ENCODE measurements around the gene MTCH2. TPM values are rescaled to one million over a fixed set of nuclear protein-coding genes. Genes with fewer than 3 reads are reported as not detected.

The MTCH2 gene
- total RNA-seq, 2 donors from 2014 or later = 91.2 to 173 TPM

- Mint-ChIP-seq H3K27ac (no peak overlapping the region), H3K27me3 (no peaks in the 10 kb centered on the region)
These were observed 25.5 kb downstream of the MTCH2 start for GRCh38 chr11:47616726-47617416.

GRCh38 chr11:47615249-47615648, 27.1 kb downstream of the MTCH2 start:
- Mint-ChIP-seq H3K27ac (peak overlapping the region; percentile 56), H3K36me3 (ENCODE audit: low read depth) (peaks cover 54% of the 10 kb centered on the region), H3K9me3 (no peaks in the 10 kb centered on the region), H3K27me3 (no peaks in the 10 kb centered on the region), H3K4me3 (no peak overlapping the region), H3K4me1 (no peaks in the 10 kb centered on the region)
- no peak for ATAC-seq (replicated peaks)

More at GRCh38 chr11:47616726-47617416, 25.5 kb downstream of the MTCH2 start:
- Mint-ChIP-seq H3K4me3 (no peak overlapping the region), H3K9me3 (no peaks in the 10 kb centered on the region), H3K4me1 (no peaks in the 10 kb centered on the region), H3K36me3 (ENCODE audit: low read depth) (peaks cover 62% of the 10 kb centered on the region)
- no peak for ATAC-seq (replicated peaks)

GRCh38 chr11:47611348-47611794, 31.0 kb downstream of the MTCH2 start:
- no peak for ATAC-seq (replicated peaks)
- peaks cover 28% of the 10 kb centered on the region for H3K36me3 Mint-ChIP-seq (ENCODE audit: low read depth)
- peaks cover 5% of the 10 kb centered on the region for H3K4me1 Mint-ChIP-seq
- no peak overlapping the region for H3K4me3 Mint-ChIP-seq
- H3K27ac Mint-ChIP-seq = no peak overlapping the region
- H3K27me3 Mint-ChIP-seq = no peaks in the 10 kb centered on the region
- H3K9me3 Mint-ChIP-seq = no peaks in the 10 kb centered on the region

- Mint-ChIP-seq H3K36me3 (ENCODE audit: low read depth) (peaks cover 35% of the 10 kb centered on the region), H3K27ac (no peak overlapping the region), H3K9me3 (no peaks in the 10 kb centered on the region), H3K27me3 (no peaks in the 10 kb centered on the region), H3K4me1 (peaks cover 5% of the 10 kb centered on the region), H3K4me3 (no peak overlapping the region)
- no peak for ATAC-seq (replicated peaks)
These were observed 32.7 kb downstream of the MTCH2 start for GRCh38 chr11:47609675-47610074.

GRCh38 chr11:47607380-47607779, 35.0 kb downstream of the MTCH2 start:
- H3K36me3 Mint-ChIP-seq (ENCODE audit: low read depth) = peaks cover 35% of the 10 kb centered on the region
- peaks cover 5% of the 10 kb centered on the region for H3K4me1 Mint-ChIP-seq
- H3K27ac Mint-ChIP-seq = no peak overlapping the region
- H3K4me3 Mint-ChIP-seq = no peak overlapping the region
- no peak for ATAC-seq (replicated peaks)
- H3K9me3 Mint-ChIP-seq = no peaks in the 10 kb centered on the region
- no peaks in the 10 kb centered on the region for H3K27me3 Mint-ChIP-seq

GRCh38 chr11:47606731-47607130, 35.6 kb downstream of the MTCH2 start:
- Mint-ChIP-seq H3K4me1 (peaks cover 5% of the 10 kb centered on the region), H3K27me3 (no peaks in the 10 kb centered on the region), H3K36me3 (ENCODE audit: low read depth) (peaks cover 35% of the 10 kb centered on the region), H3K9me3 (no peaks in the 10 kb centered on the region), H3K27ac (no peak overlapping the region), H3K4me3 (no peak overlapping the region)
- no peak for ATAC-seq (replicated peaks)

- no peaks in the 10 kb centered on the region for H3K9me3 Mint-ChIP-seq
- ATAC-seq (replicated peaks) = no peak
- H3K4me1 Mint-ChIP-seq = peaks cover 5% of the 10 kb centered on the region
- no peaks in the 10 kb centered on the region for H3K27me3 Mint-ChIP-seq
- H3K27ac Mint-ChIP-seq = no peak overlapping the region
- H3K36me3 Mint-ChIP-seq (ENCODE audit: low read depth) = peaks cover 33% of the 10 kb centered on the region
- no peak overlapping the region for H3K4me3 Mint-ChIP-seq
These were observed 36.4 kb downstream of the MTCH2 start for GRCh38 chr11:47605921-47606320.

- ATAC-seq (replicated peaks) = no peak
- no peaks in the 10 kb centered on the region for H3K27me3 Mint-ChIP-seq
These were observed 39.1 kb downstream of the MTCH2 start for GRCh38 chr11:47603295-47603694.

GRCh38 chr11:47599902-47600301, 42.5 kb downstream of the MTCH2 start:
- no peak for ATAC-seq (replicated peaks)
- H3K27me3 Mint-ChIP-seq = peaks cover 9% of the 10 kb centered on the region
- H3K9me3 Mint-ChIP-seq = no peaks in the 10 kb centered on the region
- no peaks in the 10 kb centered on the region for H3K4me1 Mint-ChIP-seq
- H3K4me3 Mint-ChIP-seq = no peak overlapping the region
- H3K27ac Mint-ChIP-seq = no peak overlapping the region
- peaks cover 9% of the 10 kb centered on the region for H3K36me3 Mint-ChIP-seq (ENCODE audit: low read depth)

More at GRCh38 chr11:47603295-47603694, 39.1 kb downstream of the MTCH2 start:
- no peaks in the 10 kb centered on the region for H3K4me1 Mint-ChIP-seq
- H3K36me3 Mint-ChIP-seq (ENCODE audit: low read depth) = peaks cover 25% of the 10 kb centered on the region
- no peaks in the 10 kb centered on the region for H3K9me3 Mint-ChIP-seq
- no peak overlapping the region for H3K27ac Mint-ChIP-seq
- no peak overlapping the region for H3K4me3 Mint-ChIP-seq

GRCh38 chr11:47595967-47596366, 46.4 kb downstream of the MTCH2 start:
- no peak for ATAC-seq (replicated peaks)
- H3K27me3 Mint-ChIP-seq = peaks cover 23% of the 10 kb centered on the region
- H3K9me3 Mint-ChIP-seq = no peaks in the 10 kb centered on the region
- no peak overlapping the region for H3K4me3 Mint-ChIP-seq
- peaks cover 9% of the 10 kb centered on the region for H3K36me3 Mint-ChIP-seq (ENCODE audit: low read depth)
- H3K27ac Mint-ChIP-seq = no peak overlapping the region
- peaks cover 5% of the 10 kb centered on the region for H3K4me1 Mint-ChIP-seq

- H3K4me1 Mint-ChIP-seq = peaks cover 5% of the 10 kb centered on the region
- peaks cover 23% of the 10 kb centered on the region for H3K27me3 Mint-ChIP-seq
- H3K4me3 Mint-ChIP-seq = no peak overlapping the region
- H3K27ac Mint-ChIP-seq = no peak overlapping the region
- peaks cover 9% of the 10 kb centered on the region for H3K36me3 Mint-ChIP-seq (ENCODE audit: low read depth)
- no peak for ATAC-seq (replicated peaks)
- H3K9me3 Mint-ChIP-seq = no peaks in the 10 kb centered on the region
These were observed 47.3 kb downstream of the MTCH2 start for GRCh38 chr11:47595029-47595428.

- Mint-ChIP-seq H3K27ac (no peak within 1 kb of the TSS), H3K4me3 (no peak within 1 kb of the TSS), H3K36me3 (ENCODE audit: low read depth) (peaks cover 9% of the 10 kb centered on the region), H3K27me3 (peaks cover 23% of the 10 kb centered on the region), H3K4me1 (peaks cover 5% of the 10 kb centered on the region), H3K9me3 (no peaks in the 10 kb centered on the region)
- no peak for ATAC-seq (replicated peaks)
These were observed 48.2 kb downstream of the MTCH2 start, which contains the start of gene C1QTNF4 for GRCh38 chr11:47593934-47594855. Gene C1QTNF4 (minus strand): TSS chr11:47594411. CDS start chr11:47590810, 3,601 bp downstream.

- ATAC-seq (replicated peaks) = no peak
- H3K27me3 Mint-ChIP-seq = peaks cover 23% of the 10 kb centered on the region
These were observed 48.8 kb downstream of the MTCH2 start for GRCh38 chr11:47593492-47593933.

GRCh38 chr11:47592970-47593369, 49.4 kb downstream of the MTCH2 start:
- Mint-ChIP-seq H3K4me1 (peaks cover 5% of the 10 kb centered on the region), H3K27ac (no peak overlapping the region), H3K27me3 (peaks cover 23% of the 10 kb centered on the region), H3K9me3 (no peaks in the 10 kb centered on the region), H3K36me3 (ENCODE audit: low read depth) (peaks cover 9% of the 10 kb centered on the region), H3K4me3 (no peak overlapping the region)
- no peak for ATAC-seq (replicated peaks)

More at GRCh38 chr11:47593492-47593933, 48.8 kb downstream of the MTCH2 start:
- Mint-ChIP-seq H3K4me1 (peaks cover 5% of the 10 kb centered on the region), H3K4me3 (no peak overlapping the region), H3K27ac (no peak overlapping the region), H3K36me3 (ENCODE audit: low read depth) (peaks cover 9% of the 10 kb centered on the region), H3K9me3 (no peaks in the 10 kb centered on the region)
